GM10266 (cell line): ENCODE data around the gene DNAJC16.

Experiments
- DNase-seq: peaks from one replicate; pipeline ENCODE4 v3.0.0; 2012; ENCODE audit errors: extremely low spot score
- CTCF ChIP-seq: IDR thresholded peaks from 2 replicates; pipeline ENCODE4 v1.5.1; 2012; ENCODE audit warnings: mild to moderate bottlenecking, low read depth; ENCODE audit not compliant: control insufficient read depth, insufficient read depth; ENCODE audit errors: missing control alignments

DNAJC16 gene

GRCh38 chr1:15605398-15606383 is 79.0 kb downstream of the DNAJC16 start:
- no peak for DNase-seq
- TF ChIP-seq CTCF = no peak

GRCh38 chr1:15609631-15610030 is 83.0 kb downstream of the DNAJC16 start:
- no peak for DNase-seq
- TF ChIP-seq CTCF = no peak

GRCh38 chr1:15610167-15610566 is 83.5 kb downstream of the DNAJC16 start:
- DNase-seq = no peak
- no peak for TF ChIP-seq CTCF

GRCh38 chr1:15616373-15617172 is 89.9 kb downstream of the DNAJC16 start:
- DNase-seq = peak; percentile 39
- no peak for TF ChIP-seq CTCF

- no peak for TF ChIP-seq CTCF
- DNase-seq = peak; percentile 95
Measured at GRCh38 chr1:15617173-15618076, 90.8 kb downstream of the DNAJC16 start, which contains the start of gene DDI2. DDI2 (plus strand) TSS chr1:15617458; CDS start chr1:15617671, 213 bp downstream.

GRCh38 chr1:15618077-15618654 is 91.5 kb downstream of the DNAJC16 start:
- no peak for TF ChIP-seq CTCF
- peak; percentile 48 for DNase-seq
